ENCODE data around the gene BCL6.
A peak's percentile ranks its signal among the peaks of the same experiment; 100 is the strongest.
"Not testable (repeated sequence)": the region's sequence is repeated elsewhere in the genome, so short reads cannot be mapped to it uniquely, and the experiment has no call there.

Gene BCL6

GRCh38 chr3:187713504-187713903 is 31.8 kb downstream of the BCL6 start:
- no peak for DNase-seq (ENCODE audit: low read depth)

GRCh38 chr3:187709155-187709554 is 36.1 kb downstream of the BCL6 start:
- DNase-seq (ENCODE audit: low read depth) = no peak

GRCh38 chr3:187708696-187709095 is 36.6 kb downstream of the BCL6 start:
- no peak for DNase-seq (ENCODE audit: low read depth)

- no peak for DNase-seq (ENCODE audit: low read depth)
Observed at GRCh38 chr3:187706971-187707370, 38.3 kb downstream of the BCL6 start.

GRCh38 chr3:187705164-187705563 is 40.1 kb downstream of the BCL6 start:
- DNase-seq (ENCODE audit: low read depth) = no peak

- no peak for DNase-seq (ENCODE audit: low read depth)
Observed at GRCh38 chr3:187702507-187703033, 42.7 kb downstream of the BCL6 start, which contains the start of gene RTP2. RTP2 (minus strand) TSS chr3:187702557; CDS start chr3:187702128, 429 bp downstream.

GRCh38 chr3:187700249-187700648 is 45.0 kb downstream of the BCL6 start:
- DNase-seq (ENCODE audit: low read depth) = no peak

GRCh38 chr3:187698499-187699399 is 46.5 kb downstream of the BCL6 start:
- DNase-seq (ENCODE audit: low read depth) = no peak

GRCh38 chr3:187696021-187696420 is 49.2 kb downstream of the BCL6 start:
- no peak for DNase-seq (ENCODE audit: low read depth)

- DNase-seq (ENCODE audit: low read depth) = no peak
Observed at GRCh38 chr3:187695449-187695848, 49.8 kb downstream of the BCL6 start.

- no peak for DNase-seq (ENCODE audit: low read depth)
Observed at GRCh38 chr3:187694801-187695200, 50.5 kb downstream of the BCL6 start.

GRCh38 chr3:187693431-187693830 is 51.8 kb downstream of the BCL6 start:
- no peak for DNase-seq (ENCODE audit: low read depth)

- no peak for DNase-seq (ENCODE audit: low read depth)
Observed at GRCh38 chr3:187689984-187690383, 55.3 kb downstream of the BCL6 start.

- DNase-seq (ENCODE audit: low read depth) = no peak
Observed at GRCh38 chr3:187686621-187687273, 58.5 kb downstream of the BCL6 start.

GRCh38 chr3:187685948-187686347 is 59.3 kb downstream of the BCL6 start:
- no peak for DNase-seq (ENCODE audit: low read depth)

- no peak for DNase-seq (ENCODE audit: low read depth)
Observed at GRCh38 chr3:187684880-187685279, 60.4 kb downstream of the BCL6 start.

GRCh38 chr3:187684444-187684843 is 60.8 kb downstream of the BCL6 start:
- DNase-seq (ENCODE audit: low read depth) = no peak

GRCh38 chr3:187681756-187682155 is 63.5 kb downstream of the BCL6 start:
- not testable (repeated sequence) for DNase-seq (ENCODE audit: low read depth)

GRCh38 chr3:187679638-187680396 is 65.5 kb downstream of the BCL6 start:
- peak; percentile 55 for DNase-seq (ENCODE audit: low read depth)

GRCh38 chr3:187678726-187679268 is 66.5 kb downstream of the BCL6 start:
- peak; percentile 50 for DNase-seq (ENCODE audit: low read depth)

- DNase-seq (ENCODE audit: low read depth) = no peak
Observed at GRCh38 chr3:187677604-187678003, 67.7 kb downstream of the BCL6 start.

- DNase-seq (ENCODE audit: low read depth) = no peak
Observed at GRCh38 chr3:187673012-187673411, 72.3 kb downstream of the BCL6 start.
